Measurements from ENCODE around the gene TTC28. TPM values are rescaled to one million over a fixed set of nuclear protein-coding genes. Genes with fewer than 3 reads are reported as not detected.

The TTC28 gene
- total RNA-seq, 1 experiment from 2014 or later = 0.12 TPM

DNA sequence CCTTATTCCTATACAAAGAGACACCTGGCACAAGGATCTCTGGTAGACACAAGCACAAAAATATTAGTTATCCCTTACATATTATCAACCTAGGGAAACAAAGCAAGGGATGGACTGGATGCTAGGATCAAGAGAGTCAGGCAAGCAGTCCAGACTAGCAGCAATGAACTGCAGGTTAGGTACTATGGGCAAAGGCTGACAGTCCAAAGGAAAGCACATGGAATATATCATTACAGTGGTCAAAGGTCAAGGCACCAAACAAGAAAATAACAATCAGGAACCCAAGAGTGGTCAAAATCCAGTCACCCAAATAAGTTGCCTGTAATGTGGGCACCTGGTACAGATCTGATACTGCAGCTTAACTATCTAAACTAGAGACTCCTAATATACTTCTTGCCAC, 77.7 kb downstream of the TTC28 start:
- ATAC-seq (no peak), DNase-seq (ENCODE audit: low read depth, low spot score) (no peak)
- no peaks in the 10 kb centered on the region for H3K79me2 ChIP-seq (ENCODE audit: insufficient read depth, low read length)
- CTCF ChIA-PET = interaction anchor here (2.2 to 3.3 kb wide), 2 partner anchors 227 to 643 kb away, joined by 23 to 57 read pairs; no protein-coding TSS in a partner anchor
- intact Hi-C loops (cut with micrococcal nuclease) = loop anchor here (1.0 to 2.0 kb wide), 2 partner anchors 439 to 643 kb away; no protein-coding TSS in a partner anchor
- H3K9ac ChIP-seq (ENCODE audit: low read length) = no peak overlapping the region
- no TSS peak for BruUV-seq (replicated peaks)
- H2AFZ ChIP-seq (ENCODE audit: low read depth, low read length, poor library complexity, severe bottlenecking) = no peak overlapping the region
- TF ChIP-seq SIN3A (IDR thresholded peaks at IDR 0.05; ENCODE audit: low read depth) (no peak), SRF (IDR thresholded peaks at IDR 0.05; ENCODE audit: low read depth) (no peak), JUND (IDR thresholded peaks at IDR 0.05) (no peak), CEBPB (IDR thresholded peaks at IDR 0.05; ENCODE audit: low read depth) (no peak), CBX3 (IDR thresholded peaks at IDR 0.05; ENCODE audit: low read depth) (no peak), CTCF (IDR thresholded peaks at IDR 0.05 in 2 of 3, conservative IDR thresholded peaks at IDR 0.05 in 1 of 3; ENCODE audit: borderline replicate concordance in 1 of 3, insufficient read depth in 1 of 3, low read depth in 2 of 3, low read length in 2 of 3) (no peak), TCF7L2 (IDR thresholded peaks at IDR 0.05; ENCODE audit: borderline replicate concordance, extremely low read depth, insufficient read depth, insufficient read length) (no peak), FOSL1 (IDR thresholded peaks at IDR 0.05; ENCODE audit: low read depth) (no peak), ELF1 (IDR thresholded peaks at IDR 0.05; ENCODE audit: borderline replicate concordance, low read depth) (no peak), POLR2A (IDR thresholded peaks at IDR 0.05; ENCODE audit: borderline replicate concordance, extremely low read depth, insufficient read depth, insufficient read length) (no peak), EZH2 (IDR thresholded peaks at IDR 0.05) (no peak), POLR2AphosphoS5 (IDR thresholded peaks at IDR 0.05; ENCODE audit: low read depth, low read length) (no peak), YY1 (IDR thresholded peaks at IDR 0.05; ENCODE audit: extremely low read depth, insufficient replicate concordance, low read depth, low read length) (no peak), SP1 (IDR thresholded peaks at IDR 0.05; ENCODE audit: low read depth) (no peak), ZFX (IDR thresholded peaks at IDR 0.05) (no peak)
- TF ChIP-seq, protein P1, sequence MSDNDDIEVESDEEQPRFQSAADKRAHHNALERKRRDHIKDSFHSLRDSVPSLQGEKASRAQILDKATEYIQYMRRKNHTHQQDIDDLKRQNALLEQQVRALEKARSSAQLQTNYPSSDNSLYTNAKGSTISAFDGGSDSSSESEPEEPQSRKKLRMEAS (IDR thresholded peaks at IDR 0.05) = no peak
- no peaks in the 10 kb centered on the region for H3K9me3 ChIP-seq (ENCODE audit: control insufficient read depth in 1 of 2, insufficient read depth in 1 of 2, low read depth in 1 of 2, low read length in 2 of 2)
- no peak overlapping the region for H3K4me3 ChIP-seq (replicated peaks in 1 of 2; ENCODE audit: low read depth in 1 of 2, low read length in 2 of 2)
- H3K27me3 ChIP-seq (ENCODE audit: insufficient read depth, low read length) = no peaks in the 10 kb centered on the region
- no peak overlapping the region for H3K27ac ChIP-seq (ENCODE audit: low read depth, low read length)
- H3K4me1 ChIP-seq (ENCODE audit: control insufficient read depth in 1 of 2, insufficient read depth in 2 of 2, low read length in 2 of 2) = no peaks in the 10 kb centered on the region
- RAD21 ChIA-PET (ENCODE audit: low non-redundant PET in 1 of 2, low total read pairs in 2 of 2, uncharacterized antibody in 2 of 2, unreplicated experiment in 2 of 2) = no interaction called here
- no peaks in the 10 kb centered on the region for H3K9me2 ChIP-seq (ENCODE audit: insufficient read depth)
- no peaks in the 10 kb centered on the region for H4K20me1 ChIP-seq (ENCODE audit: insufficient read depth)
- POLR2A ChIA-PET = interaction anchor here (0.8 kb wide), 1 partner anchor 235 kb away, joined by 3 read pairs; no protein-coding TSS in a partner anchor
- no peak overlapping the region for H3K4me2 ChIP-seq (ENCODE audit: low read length)
- H3K36me3 ChIP-seq (ENCODE audit: control insufficient read depth in 1 of 2, insufficient read depth in 2 of 2, low read length in 2 of 2) = no peaks in the 10 kb centered on the region
